M059J (cell line): Measurements from ENCODE around the gene TRPC4. TPM values are rescaled to one million over a fixed set of nuclear protein-coding genes. Genes with fewer than 3 reads are reported as not detected.

Experiments used
- DNase-seq: peaks from one replicate; pipeline ENCODE4 v3.0.0-alpha.2; 2012; ENCODE audit warnings: low read depth
- total RNA-seq: library from RNA; depleted of rRNA; stranded (reverse); fragments of >200 nt; shearing (Covaris generic); gene quantifications from 2 replicates; pipeline ENCODE4 v1.2.3, GENCODE V29; 2014

The TRPC4 gene
- total RNA-seq, 1 experiment from 2014 or later = 9.8 TPM

DNA sequence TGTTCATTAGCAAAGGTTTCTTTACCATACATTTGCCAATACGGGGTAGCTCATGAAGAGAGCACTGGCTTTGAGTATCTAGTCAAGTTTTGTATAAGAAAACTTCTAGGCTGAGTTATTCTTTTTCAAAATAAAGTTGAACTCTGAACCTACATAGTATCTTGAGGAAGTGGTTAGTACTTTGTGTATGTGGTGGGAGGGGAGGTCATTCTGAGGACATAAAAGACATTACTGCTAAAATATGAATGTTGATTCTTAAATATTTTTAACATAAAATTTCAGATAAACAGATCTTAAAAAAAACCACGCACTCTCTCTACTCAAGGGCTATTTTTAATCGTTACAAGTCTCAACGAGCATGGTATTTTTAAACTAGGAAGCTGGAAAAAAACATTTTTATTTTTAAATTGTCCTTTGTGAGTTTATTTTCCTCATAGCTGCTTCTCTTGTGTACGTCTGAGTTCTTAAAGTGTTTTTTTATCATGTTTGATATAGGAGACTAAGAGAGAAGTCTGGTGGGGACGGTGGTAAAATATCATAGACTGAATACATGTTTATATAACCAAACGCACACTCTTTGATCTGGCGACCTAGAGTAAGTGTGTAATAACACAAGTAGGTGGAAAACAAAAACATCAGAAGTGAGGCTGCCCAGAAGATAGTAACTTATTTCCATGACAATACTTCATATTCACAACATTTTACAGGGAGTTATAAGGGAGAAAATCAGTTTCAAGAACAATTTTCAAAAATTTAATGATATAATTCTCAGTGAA, 153.0 kb downstream of the TRPC4 start:
- DNase-seq = no peak

DNA sequence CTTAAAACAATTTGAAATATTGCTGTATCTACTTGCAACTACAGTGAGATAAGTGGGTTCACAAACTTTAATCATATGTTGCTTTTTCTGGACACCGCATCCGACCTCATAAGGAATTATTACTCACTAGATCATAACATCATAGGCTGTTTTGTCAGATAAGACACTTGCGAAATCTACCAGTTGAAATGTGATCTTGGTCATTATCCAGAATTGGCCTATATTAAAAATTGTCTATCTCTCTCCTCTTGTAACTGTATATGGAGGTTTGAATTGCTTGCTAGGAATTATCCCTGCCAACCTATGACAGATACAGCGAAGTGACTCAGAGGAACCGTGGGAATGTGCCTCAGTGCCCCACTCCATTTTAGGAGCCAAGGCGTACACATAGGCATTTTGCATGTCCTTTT, 154.0 kb downstream of the TRPC4 start:
- DNase-seq = peak; percentile 18

DNA sequence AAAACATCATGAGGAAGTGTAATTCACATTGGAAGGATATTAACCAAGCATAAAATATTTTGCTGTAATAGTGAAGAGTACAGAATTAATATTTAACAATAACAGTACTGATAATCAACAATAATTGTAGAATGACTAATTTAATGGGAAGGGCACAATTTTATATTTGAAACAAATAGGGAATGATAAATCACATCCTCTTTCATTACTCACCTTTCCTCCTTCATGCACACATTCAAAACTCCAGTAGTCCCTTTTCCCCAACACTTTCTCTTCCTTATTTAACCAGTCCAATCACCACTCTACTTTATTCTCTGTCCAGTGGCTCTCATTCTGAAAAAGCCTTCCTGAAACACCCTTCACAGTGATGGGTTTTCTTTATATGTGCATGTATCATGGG, 160.3 kb downstream of the TRPC4 start:
- DNase-seq = no peak

DNA sequence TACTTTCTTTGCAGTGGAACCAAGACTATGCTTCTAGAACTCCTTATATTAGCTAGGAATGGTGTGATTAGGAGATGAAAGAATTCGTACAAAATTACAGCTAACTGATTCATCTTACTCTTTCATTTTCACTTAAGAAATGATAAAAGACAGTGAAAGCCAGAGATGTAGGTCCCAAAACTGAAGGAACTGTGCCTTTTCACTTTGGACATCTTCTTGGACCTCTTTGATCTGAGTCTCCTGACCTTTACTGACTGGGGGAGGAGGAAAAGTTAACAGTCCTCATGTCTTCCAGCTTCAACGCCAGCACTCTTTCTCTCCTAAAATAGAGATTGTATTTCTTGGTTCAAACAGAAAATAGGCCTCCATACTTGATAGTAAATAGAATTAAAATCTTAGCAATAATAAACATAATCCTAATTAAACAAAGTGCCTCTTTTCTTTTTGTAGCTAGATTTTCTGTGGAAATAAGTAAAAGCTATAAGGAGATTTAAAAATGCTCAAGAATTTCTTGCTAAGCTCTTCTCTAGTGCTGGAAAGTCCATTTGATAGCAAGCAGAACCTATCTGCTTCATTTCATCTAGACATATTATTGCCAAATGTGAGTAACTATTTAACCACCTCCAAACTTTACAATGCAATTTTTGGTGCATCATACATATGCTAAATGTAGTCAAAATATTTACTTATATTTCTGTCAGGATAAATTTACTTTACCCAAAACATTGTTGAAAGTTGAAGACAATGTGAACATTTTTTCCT, 161.7 kb downstream of the TRPC4 start:
- DNase-seq = no peak

DNA sequence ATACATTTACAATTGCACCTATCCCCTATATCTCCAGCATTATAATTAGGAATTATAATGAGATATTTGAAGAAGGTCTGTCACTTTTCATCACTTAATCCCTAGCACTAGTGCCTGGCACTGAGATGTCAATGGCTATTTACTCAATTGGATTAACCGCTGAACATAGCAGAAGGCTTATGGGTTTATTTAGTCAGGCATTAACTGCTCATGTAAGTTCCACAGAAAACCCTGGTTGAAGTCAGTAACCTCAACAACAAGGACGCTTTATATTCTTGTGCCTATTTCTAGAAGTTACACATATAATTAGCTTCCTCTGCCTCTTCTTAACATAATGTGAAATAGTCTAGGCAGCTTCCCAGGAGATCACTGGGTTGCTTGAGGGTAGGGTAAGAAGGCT, 163.5 kb downstream of the TRPC4 start:
- no peak for DNase-seq

DNA sequence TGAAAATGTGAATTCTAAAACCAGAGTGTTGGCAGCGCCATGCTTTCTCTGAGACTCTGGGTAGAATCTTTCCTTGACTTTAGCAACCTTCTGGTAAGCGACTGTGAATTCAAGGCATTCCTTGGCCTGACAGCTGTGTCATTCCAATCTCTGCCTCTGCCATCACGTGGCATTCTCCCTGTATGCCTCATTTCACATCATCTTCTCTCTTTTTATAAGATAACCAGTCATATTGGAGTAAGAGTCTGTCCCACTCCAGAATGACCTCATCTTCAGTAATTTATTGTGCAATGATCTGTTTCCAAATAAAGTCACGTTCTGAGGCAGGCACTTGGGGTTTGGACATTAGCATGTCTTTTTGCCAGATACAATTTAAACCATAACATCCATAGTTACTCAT, 167.6 kb downstream of the TRPC4 start:
- peak; percentile 94 for DNase-seq

DNA sequence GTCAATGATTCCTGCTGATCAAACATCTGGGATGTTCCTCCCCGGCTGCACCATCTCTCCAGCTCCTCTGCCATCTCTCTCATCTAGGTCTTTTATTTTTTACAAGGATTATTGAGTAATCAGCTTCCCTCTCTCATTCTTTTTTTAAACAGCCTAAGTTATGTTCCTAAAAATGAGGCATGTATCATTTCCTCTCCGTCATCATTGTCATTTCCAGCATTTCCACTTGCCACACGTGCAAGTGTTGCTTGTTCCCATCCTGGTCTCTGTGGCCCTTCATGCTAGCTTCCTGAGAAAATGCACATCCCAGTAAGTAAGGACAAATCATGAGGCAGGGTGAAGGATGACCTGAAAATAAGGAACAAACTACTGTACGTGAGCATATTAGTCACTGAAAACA, 168.3 kb downstream of the TRPC4 start:
- DNase-seq = peak; percentile 27

DNA sequence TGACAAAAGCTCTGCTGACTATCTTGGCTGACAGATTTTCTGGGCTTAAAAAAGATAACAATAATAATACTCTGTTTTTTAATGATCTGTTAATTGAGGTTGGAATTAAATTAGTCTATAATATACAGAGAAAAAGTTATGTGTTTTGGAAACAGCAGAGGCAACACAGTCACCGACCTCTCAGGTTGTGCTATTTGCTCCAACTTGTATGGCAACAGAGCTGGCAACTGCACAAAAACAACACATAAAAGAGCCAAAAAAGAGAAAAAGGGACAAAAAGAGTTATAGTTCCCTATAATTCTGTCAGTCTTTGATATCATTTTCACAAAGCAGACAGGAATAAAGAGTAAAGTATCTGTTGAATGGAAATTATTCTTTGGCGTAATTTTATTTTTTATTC, 168.7 kb downstream of the TRPC4 start:
- DNase-seq = no peak

DNA sequence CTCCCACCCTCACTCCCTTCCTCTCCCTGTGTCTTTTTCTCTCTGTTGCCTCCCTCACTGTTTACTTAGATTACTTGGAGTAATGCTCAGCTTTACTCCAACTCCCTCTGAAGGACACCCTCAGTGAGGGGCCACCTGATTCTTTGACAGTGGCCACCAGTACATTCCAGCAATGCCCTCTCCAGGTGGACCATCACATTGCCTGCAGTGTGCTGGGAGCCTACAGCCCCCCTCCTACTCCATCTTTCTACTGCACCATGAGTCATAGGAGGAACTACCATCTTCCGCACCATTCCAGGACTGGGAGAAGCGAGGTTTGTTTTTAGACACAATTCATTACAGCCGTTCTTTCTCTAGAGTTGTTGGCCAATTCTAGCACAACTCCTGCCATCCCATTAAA, 174.4 kb downstream of the TRPC4 start:
- DNase-seq = no peak

DNA sequence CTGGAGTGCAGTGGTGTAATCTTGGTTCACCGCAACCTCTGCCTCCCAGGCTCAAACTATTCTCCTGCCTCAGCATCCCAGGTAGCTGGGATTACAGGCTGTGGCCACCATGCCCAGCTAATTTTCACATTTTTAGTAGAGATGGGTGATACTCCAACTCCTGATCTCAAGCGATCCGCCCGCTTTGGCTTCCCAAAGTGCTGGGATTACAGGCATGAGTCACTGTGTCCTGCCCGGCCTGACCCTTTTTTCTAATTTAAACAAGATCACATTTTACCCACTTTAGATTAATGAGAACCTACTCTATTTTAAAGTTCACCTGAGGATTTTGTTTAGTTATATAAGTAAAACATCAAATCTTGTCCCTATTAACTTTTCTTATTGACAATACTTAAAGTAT, 179.2 kb downstream of the TRPC4 start:
- no peak for DNase-seq

DNA sequence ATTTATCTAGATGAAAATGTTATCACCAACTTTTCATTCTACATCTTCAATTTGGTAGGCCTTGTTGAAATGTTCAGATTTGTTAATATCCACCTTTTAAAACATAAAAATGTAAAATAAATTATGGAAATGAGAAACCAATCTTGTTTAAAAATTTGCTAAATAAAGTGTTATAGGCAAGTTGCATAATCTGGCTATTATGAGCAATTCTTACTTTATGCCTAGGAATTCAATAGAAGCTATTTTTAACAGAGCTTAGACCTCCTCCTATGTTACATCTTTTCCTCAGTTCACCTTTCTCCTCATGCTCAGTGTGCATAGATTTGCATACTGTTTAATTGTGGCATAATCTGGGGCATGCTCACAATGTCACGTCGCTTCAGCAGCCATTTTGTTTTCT, 183.1 kb downstream of the TRPC4 start:
- no peak for DNase-seq

DNA sequence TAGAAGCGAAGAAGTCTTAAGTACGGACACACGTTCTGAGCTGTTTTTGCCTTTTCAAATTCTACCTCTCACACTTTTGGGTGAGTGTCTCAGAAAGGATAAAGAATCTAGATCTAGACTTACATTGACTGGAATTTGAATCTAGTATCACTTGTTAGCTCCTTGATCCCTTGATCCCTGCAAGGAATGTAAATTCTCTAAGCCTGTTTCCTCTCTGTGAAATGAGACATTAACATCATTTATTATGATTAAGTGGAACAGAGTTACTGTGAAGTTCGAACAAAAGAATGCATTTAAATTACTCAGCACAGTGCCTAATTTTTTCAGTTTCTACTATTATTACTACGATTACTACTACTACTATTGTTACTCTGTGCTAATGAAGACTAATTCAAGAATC, 184.4 kb downstream of the TRPC4 start:
- DNase-seq = no peak

DNA sequence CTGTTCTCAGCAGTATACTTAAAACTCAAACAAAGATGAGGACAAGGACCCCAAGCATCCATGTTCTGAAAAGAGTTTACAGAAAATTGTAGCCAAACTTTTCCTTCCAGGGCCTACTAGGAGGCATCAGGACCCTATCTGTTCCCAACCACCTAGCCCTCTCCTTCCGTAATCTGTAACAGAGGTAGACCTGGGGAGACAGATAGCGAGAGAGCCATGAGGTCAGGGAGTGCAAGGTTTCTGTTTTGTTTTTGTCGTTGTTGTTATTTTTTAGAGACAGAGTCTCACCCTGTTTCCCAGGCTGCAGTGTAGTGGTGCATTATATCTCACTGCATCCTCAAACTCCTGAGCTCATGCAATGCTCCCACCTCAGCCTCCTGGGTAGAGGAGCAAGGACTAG, 187.1 kb downstream of the TRPC4 start:
- DNase-seq = no peak

DNA sequence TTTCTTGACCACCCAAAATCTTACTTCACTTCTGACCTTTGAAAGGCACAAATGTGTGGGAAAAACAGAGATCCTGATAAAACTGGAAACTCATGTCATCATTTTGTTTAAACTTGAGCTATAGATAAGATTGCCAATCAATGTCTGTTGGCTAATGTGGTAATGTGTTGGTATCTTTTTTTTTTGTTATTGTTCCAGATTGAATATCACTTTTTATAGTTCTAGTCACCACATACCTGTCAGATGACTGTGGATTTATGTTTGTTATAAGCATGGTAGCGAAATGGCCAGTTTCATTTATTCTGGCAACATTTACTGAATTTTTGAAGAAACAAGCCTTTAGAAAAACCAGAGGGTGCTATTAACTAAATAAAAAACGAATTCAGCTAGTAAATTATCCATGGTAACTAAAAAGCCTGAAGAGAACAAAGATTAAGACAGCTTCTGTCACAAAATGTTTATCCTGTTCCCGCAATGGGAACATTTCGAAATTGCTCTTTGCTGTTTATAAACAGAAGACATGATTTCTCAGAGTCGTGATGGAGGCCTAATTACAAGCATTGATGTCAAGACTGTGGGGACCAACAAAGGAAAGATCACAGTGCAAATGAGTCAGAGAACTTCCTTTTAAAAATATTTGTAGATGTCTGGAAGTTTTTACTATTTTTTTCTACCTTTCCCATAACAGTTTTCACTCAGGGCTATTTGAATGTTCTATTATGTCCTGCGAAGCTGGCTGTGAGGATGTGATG, 188.1 kb downstream of the TRPC4 start:
- peak; percentile 83 for DNase-seq

DNA sequence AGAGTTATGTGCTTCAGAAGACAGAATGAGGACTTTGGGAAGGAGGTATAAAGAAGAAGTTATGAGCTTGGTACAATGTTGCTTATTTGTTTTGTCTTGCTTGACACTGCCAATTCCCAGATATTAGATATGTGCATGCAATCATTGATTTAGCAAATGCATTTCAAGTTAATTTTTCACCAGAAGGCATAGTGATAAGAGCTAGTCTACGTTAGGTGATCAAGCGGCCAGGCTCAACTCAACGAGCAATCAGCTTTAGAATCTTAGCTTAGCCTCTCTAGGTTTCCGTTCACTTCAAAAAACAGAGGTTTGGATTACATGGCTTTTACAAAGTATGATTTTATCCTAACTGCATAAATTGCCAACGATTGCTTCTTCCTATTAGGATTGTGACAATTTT, 189.4 kb downstream of the TRPC4 start:
- no peak for DNase-seq

DNA sequence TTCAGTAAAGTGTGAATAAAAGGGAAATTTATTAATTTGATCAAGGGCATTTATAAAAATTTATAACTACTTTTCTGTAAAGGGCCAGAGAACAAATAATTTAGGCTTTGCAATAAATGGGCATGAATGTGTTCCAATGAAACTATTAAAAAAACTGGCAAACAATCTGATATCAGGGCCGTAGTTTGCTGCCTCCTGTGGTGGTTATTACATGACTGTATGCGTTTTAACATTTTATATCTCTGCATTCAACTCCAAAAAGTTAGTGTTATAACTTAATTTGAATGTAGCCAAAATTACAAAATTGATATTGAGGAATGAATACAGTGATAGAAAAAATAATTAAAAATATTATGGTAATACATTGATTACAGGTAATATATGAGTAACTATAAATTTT, 190.5 kb downstream of the TRPC4 start:
- DNase-seq = no peak

DNA sequence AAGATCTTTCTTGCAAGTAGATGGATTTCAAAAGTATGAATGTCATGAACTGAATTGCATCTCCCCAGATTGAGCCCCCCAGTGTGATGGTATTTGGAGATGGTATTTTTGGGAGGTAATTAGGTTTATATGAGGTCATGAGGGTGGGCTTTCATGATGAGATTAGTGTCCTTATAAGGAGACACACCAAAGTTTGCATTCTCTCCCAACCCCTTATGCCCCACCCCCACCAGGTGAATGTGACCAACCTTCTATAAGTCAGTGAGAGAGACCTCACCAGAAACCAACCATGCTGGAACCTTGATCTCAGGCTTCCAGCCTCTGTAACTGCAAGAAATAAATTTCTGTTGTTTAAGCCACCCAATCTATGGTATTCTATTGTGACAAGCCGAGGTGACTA, 199.7 kb downstream of the TRPC4 start:
- DNase-seq = no peak

DNA sequence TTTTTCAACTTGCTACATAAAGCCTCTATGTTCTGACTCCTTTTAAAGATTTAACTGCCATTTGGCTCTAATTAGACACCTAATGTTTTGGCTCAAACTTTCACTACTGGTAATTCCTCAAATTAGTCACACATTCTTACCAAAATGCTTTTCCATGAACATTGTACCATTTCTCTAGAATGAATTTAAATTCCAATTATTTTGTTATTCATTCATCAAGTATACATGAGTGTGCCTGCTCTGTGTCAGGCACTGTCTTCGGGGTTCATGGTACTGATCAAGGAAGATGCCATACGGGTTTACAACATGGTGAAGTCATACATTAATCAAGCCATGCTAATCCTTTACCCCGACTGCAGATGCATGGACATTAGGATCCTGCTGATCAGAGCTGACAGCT, 201.9 kb downstream of the TRPC4 start:
- no peak for DNase-seq

DNA sequence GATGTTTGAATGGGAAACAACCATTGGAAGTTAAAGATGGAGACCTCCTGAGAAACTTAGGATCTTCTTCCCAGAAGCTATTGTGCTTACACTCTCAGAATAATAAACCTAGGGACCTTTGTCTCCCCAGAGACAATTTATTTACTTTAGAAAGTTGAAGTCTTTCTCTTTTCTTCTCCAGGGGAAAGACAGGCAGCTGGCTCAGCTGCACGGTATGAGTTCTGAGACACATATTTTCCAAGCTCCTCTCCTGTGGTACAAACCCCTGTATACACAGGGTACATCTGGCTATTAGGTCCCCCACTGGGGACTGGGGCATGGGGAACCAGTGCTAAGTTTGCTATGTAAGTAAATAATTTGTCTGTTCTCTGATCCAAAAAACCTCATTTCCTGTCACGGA, 203.5 kb downstream of the TRPC4 start:
- DNase-seq = no peak

DNA sequence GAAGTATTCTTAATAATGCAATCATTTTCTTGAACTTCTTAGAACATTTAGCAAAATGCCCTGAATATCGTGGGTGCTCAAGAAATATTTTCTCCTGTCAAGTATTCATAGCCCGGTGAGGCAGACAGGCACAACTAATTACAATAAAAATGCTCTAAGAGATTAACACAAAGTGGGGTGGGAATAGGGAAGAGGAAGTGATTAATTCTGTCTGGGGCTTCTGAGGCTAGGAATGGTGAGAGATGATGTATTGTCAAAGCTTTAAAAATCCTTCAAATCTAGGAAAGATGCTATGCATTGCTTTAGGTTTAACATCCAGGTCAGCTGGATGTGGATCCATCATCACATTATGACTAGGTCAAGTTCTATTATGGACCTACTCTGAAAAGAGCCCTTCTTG, 204.2 kb downstream of the TRPC4 start:
- no peak for DNase-seq

DNA sequence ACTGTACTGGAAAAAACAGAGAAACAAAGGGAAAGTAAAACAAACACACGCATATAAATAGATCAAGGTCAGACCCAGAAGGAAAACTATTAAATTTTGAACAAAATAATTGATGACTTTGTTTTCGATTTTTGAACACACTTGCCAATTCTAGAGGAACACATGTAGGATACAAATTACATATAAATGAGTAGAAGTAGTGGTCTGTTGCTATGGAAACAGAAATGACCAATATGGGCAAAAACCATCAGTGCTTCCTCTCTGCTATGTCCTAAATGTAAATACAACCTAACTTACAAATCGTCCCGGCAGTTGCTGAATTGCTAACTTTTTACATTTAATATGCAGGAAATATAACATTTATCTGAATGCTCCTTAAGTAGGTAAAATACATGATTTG, 205.8 kb downstream of the TRPC4 start:
- no peak for DNase-seq

DNA sequence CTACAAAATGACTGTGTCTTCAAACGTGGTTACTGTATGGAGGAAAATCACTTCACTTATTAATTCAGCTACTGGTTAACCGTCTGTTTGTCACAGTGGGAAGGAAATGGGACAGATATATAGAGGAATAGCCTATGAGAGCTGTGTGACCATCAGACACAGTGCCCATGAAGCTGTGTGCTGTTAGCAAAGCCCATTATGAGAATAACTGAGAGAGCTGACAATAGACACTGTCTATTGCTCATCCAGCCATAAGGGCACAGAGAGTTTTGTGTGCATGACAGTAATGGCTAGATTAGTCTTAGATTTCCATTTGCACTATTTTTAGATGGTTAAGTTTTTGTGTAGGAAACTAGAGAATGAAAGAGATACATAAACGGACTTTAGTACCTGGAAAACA, 206.9 kb downstream of the TRPC4 start:
- no peak for DNase-seq

DNA sequence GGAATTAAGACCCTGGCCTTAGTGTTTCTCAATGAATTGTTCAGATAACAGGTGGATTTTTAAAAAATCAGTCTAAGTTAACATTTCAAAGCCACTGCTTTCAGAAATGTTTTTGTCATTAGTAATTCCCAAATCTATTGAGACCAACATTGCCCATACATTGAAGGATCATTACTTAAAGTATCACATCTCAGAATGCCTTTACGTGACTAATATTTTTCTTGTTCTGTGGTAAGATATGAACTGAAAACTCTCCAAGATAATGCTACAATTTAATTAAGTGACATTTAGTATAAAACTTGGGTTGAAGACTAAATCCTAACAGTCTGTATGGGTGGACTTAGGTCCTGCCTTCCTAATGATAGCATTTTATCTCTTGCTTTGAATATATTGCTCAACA, 211.6 kb downstream of the TRPC4 start:
- DNase-seq = no peak
